ENCODE data around the gene GAB3. TPM values are rescaled to one million over a fixed set of nuclear protein-coding genes. Genes with fewer than 3 reads are reported as not detected.

The GAB3 gene
- total RNA-seq, 1 donor: 4.2 TPM

GRCh38 chrX:154660541-154660940, 90.3 kb downstream of the GAB3 start:
- DNase-seq (ENCODE audit: low read depth): no peak
- no peak for TF ChIP-seq CTCF (IDR thresholded peaks at IDR 0.05; ENCODE audit: insufficient read depth, low read length)
- H3K4me3 ChIP-seq (ENCODE audit: low read depth, low read length): no peak overlapping the region

- DNase-seq (ENCODE audit: low read depth): no peak
- TF ChIP-seq CTCF (IDR thresholded peaks at IDR 0.05; ENCODE audit: insufficient read depth, low read length): no peak
- H3K4me3 ChIP-seq (ENCODE audit: low read depth, low read length): no peak overlapping the region
Measured at GRCh38 chrX:154658957-154659356, 91.9 kb downstream of the GAB3 start.

- H3K4me3 ChIP-seq (ENCODE audit: low read depth, low read length): no peak overlapping the region
- DNase-seq (ENCODE audit: low read depth): no peak
- TF ChIP-seq CTCF (IDR thresholded peaks at IDR 0.05; ENCODE audit: insufficient read depth, low read length): no peak
Measured at GRCh38 chrX:154658187-154658586, 92.7 kb downstream of the GAB3 start.

GRCh38 chrX:154657226-154657805, 93.6 kb downstream of the GAB3 start:
- no peak for TF ChIP-seq CTCF (IDR thresholded peaks at IDR 0.05; ENCODE audit: insufficient read depth, low read length)
- no peak overlapping the region for H3K4me3 ChIP-seq (ENCODE audit: low read depth, low read length)
- DNase-seq (ENCODE audit: low read depth): no peak

GRCh38 chrX:154655786-154656185, 95.1 kb downstream of the GAB3 start:
- no peak overlapping the region for H3K4me3 ChIP-seq (ENCODE audit: low read depth, low read length)
- TF ChIP-seq CTCF (IDR thresholded peaks at IDR 0.05; ENCODE audit: insufficient read depth, low read length): no peak
- DNase-seq (ENCODE audit: low read depth): no peak

- TF ChIP-seq CTCF (IDR thresholded peaks at IDR 0.05; ENCODE audit: insufficient read depth, low read length): no peak
- H3K4me3 ChIP-seq (ENCODE audit: low read depth, low read length): no peak overlapping the region
- DNase-seq (ENCODE audit: low read depth): no peak
Measured at GRCh38 chrX:154655346-154655745, 95.5 kb downstream of the GAB3 start.

GRCh38 chrX:154654925-154655324, 96.0 kb downstream of the GAB3 start:
- TF ChIP-seq CTCF (IDR thresholded peaks at IDR 0.05; ENCODE audit: insufficient read depth, low read length): no peak
- no peak for DNase-seq (ENCODE audit: low read depth)

More at GRCh38 chrX:154654925-154655324, 96.0 kb downstream of the GAB3 start:
- no peak overlapping the region for H3K4me3 ChIP-seq (ENCODE audit: low read depth, low read length)
